BJ (cell line): ENCODE measurements around the gene COPZ1. TPM values are rescaled to one million over a fixed set of nuclear protein-coding genes. Genes with fewer than 3 reads are reported as not detected.
"Not testable (repeated sequence)": the region's sequence is repeated elsewhere in the genome, so short reads cannot be mapped to it uniquely, and the experiment has no call there.

Source experiments
- CTCF ChIA-PET: fragments of 350-600 bp; formaldehyde crosslinking; extraction: SDS; loops from one replicate; lab custom pipeline; 2021; ENCODE audit warnings: antibody characterized with exemption, inconsistent platforms; lab: Yijun Ruan, JAX
- POLR2A ChIA-PET: fragments of 300-600 bp; sonication (Branson Sonifier 250); formaldehyde crosslinking; extraction: SDS; loops from one replicate; lab custom pipeline; 2021; ENCODE audit warnings: antibody characterized with exemption; lab: Charles Lee
- DNase-seq: peaks from one replicate; pipeline ENCODE4 v3.0.0-alpha.2; 2011; ENCODE audit warnings: low read depth
- H3K27me3 ChIP-seq: 2 replicates; pipeline ENCODE4 v1.6.0; 2011; ENCODE audit warnings: low read length; ENCODE audit not compliant: control insufficient read depth, insufficient read depth
- H3K36me3 ChIP-seq: 2 replicates; pipeline ENCODE4 v1.5.1; 2011; ENCODE audit warnings: low read length; ENCODE audit not compliant: control insufficient read depth, insufficient read depth
- H3K4me3 ChIP-seq: 2 replicates; pipeline ENCODE4 v1.5.1; 2011; ENCODE audit warnings: low read depth, mild to moderate bottlenecking, control low read depth, low read length
- CTCF ChIP-seq: IDR thresholded peaks from 2 replicates; pipeline ENCODE4 v1.5.1; 2011; ENCODE audit warnings: low read depth, mild to moderate bottlenecking, control low read depth, inconsistent platforms, low read length, moderate library complexity; ENCODE audit not compliant: insufficient read depth
- polyA plus RNA-seq: library from polyadenylated mRNA; depleted of rRNA; stranded (reverse); fragments of >200 nt; gene quantifications from 2 replicates; pipeline ENCODE4 v1.2.3, GENCODE V29; 2011

COPZ1 gene
- polyA plus RNA-seq, 1 experiment = 203 TPM

- peak within 1 kb of the TSS; percentile 94 for H3K4me3 ChIP-seq
- H3K27me3 ChIP-seq = no peaks in the 10 kb centered on the region
- TF ChIP-seq CTCF = no peak
- ChIA-PET CTCF (interaction anchor here (0.7 to 1.7 kb wide), 16 partner anchors 13 to 100 kb away, joined by 3 to 12 read pairs (median 4); partner anchors contain the start of gene NFE2), POLR2A (interaction anchor here (0.5 to 1.4 kb wide), 11 partner anchors 16 to 88 kb away, joined by 3 to 10 read pairs (median 4); partner anchors contain the start of gene COPZ1)
- H3K36me3 ChIP-seq = peaks cover 6% of the 10 kb centered on the region
- peak; percentile 99 for DNase-seq
Measured at GRCh38 chr12:54279632-54280467, 45.1 kb upstream of the COPZ1 start, which contains the start of gene CBX5. Gene CBX5, minus strand, starts transcription at chr12:54280122. Its CDS starts 22,472 bp downstream, at chr12:54257650.

- no peak for TF ChIP-seq CTCF
- H3K36me3 ChIP-seq = peaks cover 6% of the 10 kb centered on the region
- peak within 1 kb of the TSS; percentile 94 for H3K4me3 ChIP-seq
- no peaks in the 10 kb centered on the region for H3K27me3 ChIP-seq
- POLR2A ChIA-PET = interaction anchor here (0.6 to 1.5 kb wide), 9 partner anchors 17 to 64 kb away, joined by 3 to 10 read pairs (median 3); partner anchors contain the start of gene COPZ1
- CTCF ChIA-PET = interaction anchor here (0.8 to 1.7 kb wide), 16 partner anchors 11 to 99 kb away, joined by 3 to 12 read pairs (median 4); partner anchors contain the start of gene NFE2
- peak; percentile 99 for DNase-seq
Measured at GRCh38 chr12:54280468-54281260, 44.3 kb upstream of the COPZ1 start, which contains the start of gene HNRNPA1. Gene HNRNPA1, plus strand, starts transcription at chr12:54280726. Its CDS starts 82 bp downstream, at chr12:54280808.

GRCh38 chr12:54281261-54281638, 43.7 kb upstream of the COPZ1 start:
- ChIA-PET POLR2A (interaction anchor here (1.5 kb wide), 1 partner anchor 19 kb away, joined by 3 read pairs; no protein-coding TSS in a partner anchor), CTCF (interaction anchor here (0.9 to 1.3 kb wide), 6 partner anchors 10 to 87 kb away, joined by 3 to 8 read pairs (median 3); no protein-coding TSS in a partner anchor)
- peak overlapping the region; percentile 94 for H3K4me3 ChIP-seq
- H3K36me3 ChIP-seq, DNase-seq, H3K27me3 ChIP-seq: not testable (repeated sequence)

- H3K27me3 ChIP-seq, DNase-seq: not testable (repeated sequence)
- Histone ChIP-seq H3K36me3 (peaks cover 11% of the 10 kb centered on the region), H3K4me3 (peak overlapping the region; percentile 94)
- CTCF ChIA-PET = interaction anchor here (0.9 to 1.3 kb wide), 6 partner anchors 10 to 87 kb away, joined by 3 to 8 read pairs (median 3); no protein-coding TSS in a partner anchor
- POLR2A ChIA-PET = interaction anchor here (1.5 kb wide), 1 partner anchor 19 kb away, joined by 3 read pairs; no protein-coding TSS in a partner anchor
Measured at GRCh38 chr12:54281694-54282093, 43.2 kb upstream of the COPZ1 start.

GRCh38 chr12:54282949-54283593, 41.9 kb upstream of the COPZ1 start:
- TF ChIP-seq CTCF = no peak
- no peak for DNase-seq
- peak overlapping the region; percentile 94 for H3K4me3 ChIP-seq
- ChIA-PET POLR2A (no interaction called here), CTCF (interaction anchor here (0.6 to 3.6 kb wide), 9 partner anchors 11 to 96 kb away, joined by 3 to 14 read pairs (median 4); no protein-coding TSS in a partner anchor)
- peaks cover 17% of the 10 kb centered on the region for H3K36me3 ChIP-seq
- no peaks in the 10 kb centered on the region for H3K27me3 ChIP-seq

DNA sequence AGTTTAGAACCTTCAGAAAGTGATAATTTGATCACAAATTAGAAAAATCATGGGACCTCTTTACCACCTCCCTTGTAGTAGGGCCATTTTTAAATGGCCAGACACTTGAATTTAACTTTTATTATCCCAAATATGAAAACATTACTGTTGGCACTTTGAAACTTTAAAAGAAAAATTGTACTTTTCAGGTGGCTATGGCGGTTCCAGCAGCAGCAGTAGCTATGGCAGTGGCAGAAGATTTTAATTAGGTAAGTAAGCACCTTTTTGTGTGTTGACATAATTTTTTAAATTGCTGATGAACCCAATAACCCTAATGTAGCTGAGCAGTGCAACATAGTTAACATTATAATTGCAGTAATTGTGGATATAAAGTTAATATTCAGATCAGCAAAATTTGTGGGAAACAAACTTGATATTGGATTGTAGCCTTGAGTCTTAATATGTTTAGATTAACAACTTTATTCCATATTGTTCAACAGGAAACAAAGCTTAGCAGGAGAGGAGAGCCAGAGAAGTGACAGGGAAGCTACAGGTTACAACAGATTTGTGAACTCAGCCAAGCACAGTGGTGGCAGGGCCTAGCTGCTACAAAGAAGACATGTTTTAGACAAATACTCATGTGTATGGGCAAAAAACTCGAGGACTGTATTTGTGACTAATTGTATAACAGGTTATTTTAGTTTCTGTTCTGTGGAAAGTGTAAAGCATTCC, 40.7 kb upstream of the COPZ1 start:
- POLR2A ChIA-PET = interaction anchor here (0.5 to 0.6 kb wide), 2 partner anchors 24 to 84 kb away, joined by 7 to 15 read pairs; no protein-coding TSS in a partner anchor
- DNase-seq, H3K4me3 ChIP-seq, H3K27me3 ChIP-seq: not testable (repeated sequence)
- CTCF ChIA-PET = interaction anchor here (0.9 to 3.6 kb wide), 14 partner anchors 10 to 95 kb away, joined by 3 to 14 read pairs (median 4); no protein-coding TSS in a partner anchor
- peaks cover 19% of the 10 kb centered on the region for H3K36me3 ChIP-seq
